HG02885 (cell line): ENCODE data around the gene DIAPH3.

ENCODE experiments used
- ATAC-seq: cut with Tn5 transposase; IDR thresholded peaks from one replicate; pipeline ENCODE4 v1.9.1; 2021; ENCODE audit warnings: mild to moderate bottlenecking; ENCODE audit not compliant: unreplicated experiment, poor library complexity

The DIAPH3 gene

GRCh38 chr13:59659981-59660380, 503.7 kb downstream of the DIAPH3 start:
- ATAC-seq, result no peak

DNA sequence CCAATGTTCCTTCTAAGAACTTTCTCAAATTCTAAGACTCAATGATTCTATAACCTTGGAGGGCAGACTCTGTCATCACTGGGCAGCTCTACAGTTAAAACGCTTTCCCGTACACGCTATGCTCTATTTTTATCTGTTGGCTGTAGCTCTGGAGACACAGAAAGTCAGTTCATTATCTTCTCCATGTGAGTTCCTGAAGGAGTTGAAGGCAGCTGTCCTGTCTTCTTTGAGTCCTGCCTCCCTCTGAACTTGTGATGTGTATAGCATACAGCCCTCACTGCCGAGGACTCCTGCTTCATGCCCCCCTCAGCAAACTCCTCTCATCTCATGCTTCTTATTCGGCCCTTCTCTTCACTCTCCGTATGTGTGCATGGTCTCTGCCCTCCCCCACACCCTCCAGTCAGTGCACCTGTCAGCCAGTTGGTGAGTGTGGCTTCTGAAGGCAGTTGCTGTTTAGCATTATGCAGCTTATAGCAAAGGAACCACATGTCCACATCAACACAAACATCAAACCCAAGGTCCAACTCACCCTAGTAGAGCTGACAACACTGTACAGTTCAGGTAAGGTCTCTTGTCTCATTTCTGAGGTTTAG, 504.9 kb downstream of the DIAPH3 start:
- ATAC-seq, result no peak

DNA sequence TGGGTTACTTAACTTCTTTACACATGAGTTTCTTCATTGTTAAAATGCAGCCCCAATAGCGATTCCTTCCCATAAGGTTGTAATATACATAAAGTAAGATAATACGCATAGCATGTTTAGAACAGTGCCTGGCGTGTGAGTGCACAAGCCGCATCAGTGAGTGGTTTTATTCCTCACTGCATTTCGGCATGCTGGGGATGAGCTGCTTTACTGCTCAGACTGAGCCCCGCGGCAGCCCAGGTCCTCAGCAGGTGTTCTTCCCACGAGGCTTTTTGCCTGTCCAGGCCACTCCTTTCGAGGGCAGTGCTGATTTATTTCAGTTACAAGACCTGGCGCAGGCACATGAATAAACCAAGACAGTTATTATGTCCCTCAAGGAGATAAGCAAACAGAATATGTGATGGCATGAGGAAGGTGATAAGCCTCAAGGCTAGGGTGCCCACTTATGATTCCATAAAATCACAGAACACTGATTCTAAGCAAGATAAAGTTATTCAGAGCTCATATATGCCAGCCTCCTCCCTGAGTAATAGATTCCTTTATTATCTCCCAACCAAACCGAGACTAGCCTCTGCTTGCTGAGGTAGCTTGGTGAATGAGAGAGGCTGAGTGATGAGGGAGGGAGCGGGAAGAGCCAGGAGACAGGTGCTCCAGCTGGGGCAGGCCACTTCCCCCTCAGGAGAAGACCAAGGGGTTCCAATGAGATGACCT, 505.5 kb downstream of the DIAPH3 start:
- ATAC-seq, result no peak

- ATAC-seq, result no peak
Measured at GRCh38 chr13:59653916-59654315, 509.8 kb downstream of the DIAPH3 start.

DNA sequence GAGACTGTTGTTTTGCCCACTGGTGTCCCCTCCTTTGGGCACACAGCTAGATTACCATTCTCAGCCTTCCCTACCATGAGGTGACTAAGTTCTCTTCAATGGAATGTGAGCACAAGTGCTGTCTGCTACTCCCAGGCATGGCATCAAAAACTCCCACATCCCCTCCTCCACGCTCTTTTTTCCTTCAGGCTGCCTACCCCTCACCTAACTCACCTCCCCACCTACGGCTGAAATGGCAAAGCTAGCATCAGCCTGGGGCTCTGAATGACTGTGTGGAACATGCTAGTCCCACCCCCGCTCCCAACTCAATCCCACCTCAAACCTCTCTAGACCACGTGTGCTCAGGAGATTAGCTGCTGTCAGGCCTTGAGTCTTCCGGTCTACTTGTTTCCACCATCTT, 512.2 kb downstream of the DIAPH3 start:
- ATAC-seq, result no peak

GRCh38 chr13:59643906-59644626, 519.7 kb downstream of the DIAPH3 start:
- no peak for ATAC-seq

DNA sequence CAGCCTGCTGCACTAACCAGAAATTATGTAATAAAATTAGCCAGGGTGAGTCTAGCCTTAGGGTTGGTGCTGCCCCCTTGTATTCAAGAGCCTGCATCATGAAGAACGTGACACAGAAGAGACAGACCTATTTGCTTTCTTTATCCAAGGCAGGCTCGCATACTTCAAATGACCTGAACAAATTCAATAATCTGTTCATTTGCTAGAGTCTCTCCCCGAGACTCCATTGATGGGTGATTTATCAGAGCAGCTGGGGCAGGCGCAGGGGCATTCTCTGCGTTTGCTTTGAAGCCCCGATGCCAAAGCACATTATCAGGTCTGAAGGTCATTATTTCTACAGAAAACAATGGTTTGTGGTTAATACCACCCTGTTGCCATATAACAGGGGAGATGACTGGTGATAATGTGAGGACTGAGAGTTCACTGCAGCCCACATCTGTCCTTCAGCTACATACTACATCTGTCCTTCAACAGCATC, 520.3 kb downstream of the DIAPH3 start:
- ATAC-seq, result no peak

GRCh38 chr13:59641817-59642216, 521.9 kb downstream of the DIAPH3 start:
- no peak for ATAC-seq

GRCh38 chr13:59641261-59641660, 522.5 kb downstream of the DIAPH3 start:
- no peak for ATAC-seq

- no peak for ATAC-seq
Measured at GRCh38 chr13:59638404-59638803, 525.3 kb downstream of the DIAPH3 start.

GRCh38 chr13:59635589-59635988, 528.1 kb downstream of the DIAPH3 start:
- no peak for ATAC-seq

- no peak for ATAC-seq
Measured at GRCh38 chr13:59633290-59633689, 530.4 kb downstream of the DIAPH3 start.

GRCh38 chr13:59631271-59631670, 532.5 kb downstream of the DIAPH3 start:
- no peak for ATAC-seq

DNA sequence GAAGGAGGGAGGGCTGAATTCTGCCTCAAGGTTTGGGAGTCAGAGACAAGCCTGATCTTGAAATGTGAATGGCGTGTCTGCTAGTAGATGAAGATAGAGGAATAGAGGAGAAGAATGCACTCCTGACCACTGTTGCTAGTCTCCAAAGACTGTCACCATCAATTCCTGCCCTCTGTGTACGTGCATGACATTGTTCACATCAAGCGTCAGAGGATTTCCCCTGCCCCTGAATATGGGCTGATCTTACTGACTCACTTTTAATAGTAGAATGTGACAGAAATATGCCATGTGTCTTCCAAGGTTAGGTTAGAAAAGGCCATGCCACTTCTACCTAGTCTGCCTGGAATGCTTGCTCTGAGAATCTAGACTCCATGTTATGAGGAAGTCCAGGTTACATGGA, 538.6 kb downstream of the DIAPH3 start:
- ATAC-seq, result no peak

GRCh38 chr13:59623206-59623915, 540.4 kb downstream of the DIAPH3 start:
- no peak for ATAC-seq

DNA sequence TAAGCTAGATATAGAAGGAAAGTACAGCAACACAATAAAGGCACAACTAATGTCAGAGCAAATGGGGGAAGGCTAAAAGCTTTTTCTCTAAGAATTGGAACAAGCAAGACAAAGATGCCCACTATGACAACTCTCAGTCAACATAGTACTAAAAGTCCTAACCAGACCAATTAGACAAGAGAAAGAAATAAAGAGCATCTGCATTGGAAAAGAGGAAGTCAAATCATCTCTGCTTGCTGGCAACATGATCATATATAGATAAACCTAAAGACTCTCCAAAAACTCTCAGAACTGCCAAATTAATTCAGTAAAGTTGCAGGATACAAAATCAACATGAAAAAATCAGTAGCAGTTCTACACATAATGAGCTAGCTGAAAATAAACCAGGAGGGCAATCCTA, 542.0 kb downstream of the DIAPH3 start:
- ATAC-seq, result no peak
